Gastroesophageal sphincter (tissue), 4 donors: ENCODE data around the gene PDSS1. TPM values are rescaled to one million over a fixed set of nuclear protein-coding genes. Genes with fewer than 3 reads are reported as not detected.
"Not testable (repeated sequence)": the region's sequence is repeated elsewhere in the genome, so short reads cannot be mapped to it uniquely, and the experiment has no call there.

Experiments used
- ATAC-seq: fragments of 150-250 bp; one replicate; pipeline ENCODE4 v1.9.1; 2016; ENCODE audit warnings: mild to moderate bottlenecking, moderate library complexity
- H3K27ac ChIP-seq, 4 donors: fragments of 200-600 bp; sonication (generic) in 3 of 4; 1 replicate in 3 of 4; 2 replicates in 1 of 4; pipeline ENCODE4 v1.5.1; 2016 to 2019
- H3K27me3 ChIP-seq: fragments of 200-600 bp; sonication (generic); one replicate; pipeline ENCODE4 v1.5.1; 2019
- H3K36me3 ChIP-seq, 2 donors: fragments of 200-600 bp; sonication (generic); one replicate each; pipeline ENCODE4 v1.5.1; 2019; ENCODE audit warnings: control low read depth in 1 of 2
- H3K4me1 ChIP-seq, 3 donors: fragments of 200-600 bp; sonication (generic); 1 replicate in 2 of 3; 2 replicates in 1 of 3; pipeline ENCODE4 v1.5.1; 2016 to 2019; ENCODE audit warnings: control low read depth in 2 of 3
- H3K4me3 ChIP-seq, 2 donors: fragments of 200-600 bp; sonication (generic); one replicate each; pipeline ENCODE4 v1.5.1; 2019; ENCODE audit warnings: mild to moderate bottlenecking in 1 of 2, moderate library complexity in 1 of 2
- H3K9me3 ChIP-seq, 3 donors: fragments of 200-600 bp; sonication (generic); one replicate each; pipeline ENCODE4 v1.5.1; 2017 to 2019; ENCODE audit warnings: control low read depth in 2 of 3
- EP300 ChIP-seq: sonication (generic); formaldehyde crosslinking; IDR thresholded peaks from one replicate; pipeline ENCODE4 v1.6.1; 2017; ENCODE audit warnings: antibody characterized with exemption, mild to moderate bottlenecking
- POLR2A ChIP-seq, 2 donors: fragments of 450-650 bp; IDR thresholded peaks; one replicate each; pipeline ENCODE4 v1.6.1; 2017; ENCODE audit warnings: antibody characterized with exemption in 2 of 2, mild to moderate bottlenecking in 2 of 2, moderate library complexity in 1 of 2
- POLR2AphosphoS5 ChIP-seq: sonication (generic); formaldehyde crosslinking; IDR thresholded peaks from one replicate; pipeline ENCODE4 v1.6.1; 2017; ENCODE audit warnings: antibody characterized with exemption
- WGBS, 2 donors: methylation state at CpG; one replicate each; pipeline ENCODE4 v1.1.5; 2018; ENCODE audit warnings: low coverage in 1 of 2; 5-methylcytosine and 5-hydroxymethylcytosine counted together
- total RNA-seq, 4 donors: library from RNA; depleted of rRNA; stranded (reverse); fragments of >200 nt; gene quantifications; one replicate each; pipeline ENCODE4 v1.1.0, GENCODE V29; 2016
- TF ChIP-seq, protein P1 (sequence below), 4 experiments: fragments of 200-600 bp in 2 of 4; fragments of 450-650 bp in 2 of 4; sonication (generic) in 1 of 4; IDR thresholded peaks; one replicate each; pipeline ENCODE4 v1.5.1; 2017 to 2019; ENCODE audit warnings: antibody characterized with exemption in 4 of 4, mild to moderate bottlenecking in 2 of 4, moderate library complexity in 2 of 4

Gene PDSS1
- total RNA-seq, 4 donors from 2014 or later = 3.0 to 5.8 (median 4.0) TPM

- H3K9me3 ChIP-seq = no peaks in the 10 kb centered on the region
- H3K36me3 ChIP-seq = no peaks in the 10 kb centered on the region
- ATAC-seq = no peak
- 50 to 59% methylated on average over 5 to 6 of the region's 6 CpGs for WGBS, 2 donors
- H3K4me1 ChIP-seq = no peaks in the 10 kb centered on the region
- no peak overlapping the region for H3K4me3 ChIP-seq
- H3K27me3 ChIP-seq = peaks cover 20% of the 10 kb centered on the region
- TF ChIP-seq, protein P1, sequence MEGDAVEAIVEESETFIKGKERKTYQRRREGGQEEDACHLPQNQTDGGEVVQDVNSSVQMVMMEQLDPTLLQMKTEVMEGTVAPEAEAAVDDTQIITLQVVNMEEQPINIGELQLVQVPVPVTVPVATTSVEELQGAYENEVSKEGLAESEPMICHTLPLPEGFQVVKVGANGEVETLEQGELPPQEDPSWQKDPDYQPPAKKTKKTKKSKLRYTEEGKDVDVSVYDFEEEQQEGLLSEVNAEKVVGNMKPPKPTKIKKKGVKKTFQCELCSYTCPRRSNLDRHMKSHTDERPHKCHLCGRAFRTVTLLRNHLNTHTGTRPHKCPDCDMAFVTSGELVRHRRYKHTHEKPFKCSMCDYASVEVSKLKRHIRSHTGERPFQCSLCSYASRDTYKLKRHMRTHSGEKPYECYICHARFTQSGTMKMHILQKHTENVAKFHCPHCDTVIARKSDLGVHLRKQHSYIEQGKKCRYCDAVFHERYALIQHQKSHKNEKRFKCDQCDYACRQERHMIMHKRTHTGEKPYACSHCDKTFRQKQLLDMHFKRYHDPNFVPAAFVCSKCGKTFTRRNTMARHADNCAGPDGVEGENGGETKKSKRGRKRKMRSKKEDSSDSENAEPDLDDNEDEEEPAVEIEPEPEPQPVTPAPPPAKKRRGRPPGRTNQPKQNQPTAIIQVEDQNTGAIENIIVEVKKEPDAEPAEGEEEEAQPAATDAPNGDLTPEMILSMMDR (IDR thresholded peaks at IDR 0.05) = no peak
- TF ChIP-seq POLR2A (IDR thresholded peaks at IDR 0.05) = no peak
- TF ChIP-seq EP300 = no peak
- TF ChIP-seq POLR2AphosphoS5 = no peak
- no peak overlapping the region for H3K27ac ChIP-seq
Observed at GRCh38 chr10:26682931-26683330, 14.6 kb upstream of the PDSS1 start.

GRCh38 chr10:26684667-26685264 is 12.7 kb upstream of the PDSS1 start:
- not testable (repeated sequence) for H3K27ac ChIP-seq, H3K4me1 ChIP-seq, H3K9me3 ChIP-seq, H3K4me3 ChIP-seq, H3K36me3 ChIP-seq
- 17 to 19% methylated on average over 5 to 6 of the region's 6 CpGs for WGBS, 2 donors
- peaks cover 29% of the 10 kb centered on the region for H3K27me3 ChIP-seq
- ATAC-seq = peak; percentile 71
- TF ChIP-seq, protein P1 (IDR thresholded peaks at IDR 0.05) = peak in 3 of 4 experiments; percentile 31 to 45 (median 37)

GRCh38 chr10:26685441-26685840 is 12.1 kb upstream of the PDSS1 start:
- no peak overlapping the region for H3K27ac ChIP-seq
- peaks cover 32% of the 10 kb centered on the region for H3K27me3 ChIP-seq
- H3K4me3 ChIP-seq = no peak overlapping the region
- H3K36me3 ChIP-seq = no peaks in the 10 kb centered on the region
- no peak for ATAC-seq
- TF ChIP-seq EP300 = no peak
- TF ChIP-seq, protein P1 (IDR thresholded peaks at IDR 0.05) = no peak
- TF ChIP-seq POLR2AphosphoS5 = no peak
- TF ChIP-seq POLR2A (IDR thresholded peaks at IDR 0.05) = no peak
- WGBS, 2 donors = 86 to 90% methylated on average over 1 to 2 of the region's 3 CpGs
- no peaks in the 10 kb centered on the region for H3K9me3 ChIP-seq
- no peaks in the 10 kb centered on the region for H3K4me1 ChIP-seq

GRCh38 chr10:26689399-26689798 is 8.1 kb upstream of the PDSS1 start:
- Histone ChIP-seq H3K36me3 (no peaks in the 10 kb centered on the region), H3K27me3 (peaks cover 37% of the 10 kb centered on the region), H3K9me3 (no peaks in the 10 kb centered on the region), H3K4me3 (no peak overlapping the region), H3K4me1 (no peaks in the 10 kb centered on the region), H3K27ac (no peak overlapping the region)
- no peak for ATAC-seq
- TF ChIP-seq EP300 = no peak
- no peak for TF ChIP-seq POLR2AphosphoS5
- TF ChIP-seq, protein P1 (IDR thresholded peaks at IDR 0.05) = no peak
- TF ChIP-seq POLR2A (IDR thresholded peaks at IDR 0.05) = no peak
- 87 to 100% methylated on average over 1 to 4 of the region's 4 CpGs for WGBS, 2 donors

DNA sequence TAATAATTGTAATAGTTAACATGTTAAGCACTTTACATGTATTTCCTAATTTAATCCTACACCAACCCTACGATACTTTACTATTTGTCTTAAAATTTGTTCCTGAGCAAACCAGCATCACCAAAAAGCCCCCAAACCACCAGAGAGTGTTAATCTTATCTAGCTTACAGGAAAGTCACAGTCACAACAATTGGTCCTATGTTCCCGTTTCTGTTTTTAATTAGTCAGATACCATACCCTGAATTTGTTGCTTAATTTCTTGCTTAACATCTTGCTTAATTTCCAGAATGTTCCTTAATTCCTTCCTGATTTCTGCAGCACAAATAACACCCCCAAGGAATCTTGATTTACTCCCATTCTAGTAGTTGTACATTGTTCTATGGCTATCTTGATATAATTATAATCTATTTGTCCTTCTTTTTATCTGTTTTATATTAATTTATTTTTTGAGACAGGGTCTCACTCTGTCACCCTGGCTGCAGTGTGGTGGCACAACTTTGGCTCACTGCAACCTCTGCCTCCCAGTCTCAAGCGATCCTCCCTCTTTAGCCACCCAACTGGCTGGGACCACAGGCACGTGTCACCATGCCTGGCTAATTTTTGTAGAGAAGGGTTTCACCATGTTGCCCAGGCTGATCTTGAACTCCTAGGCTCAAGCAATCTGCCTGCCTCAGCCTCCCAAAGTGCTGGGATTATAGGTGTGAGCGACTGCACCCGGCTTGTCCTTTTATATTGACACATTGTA is 6.6 kb upstream of the PDSS1 start:
- H3K4me3 ChIP-seq = no peak overlapping the region
- H3K36me3 ChIP-seq = no peaks in the 10 kb centered on the region
- no peak for ATAC-seq
- H3K27me3 ChIP-seq = peaks cover 32% of the 10 kb centered on the region
- H3K9me3 ChIP-seq = no peaks in the 10 kb centered on the region
- H3K4me1 ChIP-seq = no peaks in the 10 kb centered on the region
- TF ChIP-seq EP300 (no peak), POLR2A (IDR thresholded peaks at IDR 0.05) (no peak), POLR2AphosphoS5 (no peak)
- TF ChIP-seq, protein P1 (IDR thresholded peaks at IDR 0.05) = no peak
- H3K27ac ChIP-seq = no peak overlapping the region
- 36 to 63% methylated on average over 2 to 6 of the region's 6 CpGs for WGBS, 2 donors

DNA sequence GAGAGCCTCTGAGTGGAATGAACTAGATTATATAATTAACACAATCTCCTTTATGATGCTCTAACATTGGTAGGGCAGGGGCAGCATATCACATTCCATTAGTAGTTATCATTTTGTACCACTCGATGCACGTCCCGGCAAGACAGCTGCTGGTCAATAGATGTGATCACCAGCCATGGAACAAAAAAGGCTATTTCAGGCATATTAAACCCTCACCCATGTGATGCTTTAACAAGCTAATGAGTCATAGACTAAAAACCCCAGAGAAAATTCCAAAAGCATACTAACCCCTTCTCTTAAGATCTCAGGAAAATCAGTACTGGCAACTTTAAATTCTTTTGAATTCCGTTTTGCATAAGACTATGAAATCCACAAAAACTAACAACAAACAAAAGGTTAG is 3.0 kb upstream of the PDSS1 start:
- not testable (repeated sequence) for H3K36me3 ChIP-seq, H3K9me3 ChIP-seq, ATAC-seq, H3K27ac ChIP-seq, H3K4me3 ChIP-seq
- Histone ChIP-seq H3K4me1 (peaks cover 0 to 22% (median 6%) of the 10 kb centered on the region in 3 donors), H3K27me3 (peaks cover 18% of the 10 kb centered on the region)
- WGBS, 2 donors = 75 to 88% methylated on average over 2 to 4 of the region's 4 CpGs
